H1 (cell line): ENCODE data around the gene PHLDB3. TPM values are rescaled to one million over a fixed set of nuclear protein-coding genes. Genes with fewer than 3 reads are reported as not detected.

Experiments used
- CTCF ChIA-PET: fragments of 300-600 bp; sonication (Branson Sonifier 250); formaldehyde crosslinking; loops from one replicate; lab custom pipeline; 2021; ENCODE audit not compliant: partially characterized antibody; lab: Charles Lee
- POLR2A ChIA-PET: fragments of 300-600 bp; sonication (Branson Sonifier 250); formaldehyde crosslinking; loops from one replicate; lab custom pipeline; 2021; ENCODE audit warnings: inconsistent platforms; ENCODE audit not compliant: partially characterized antibody; lab: Charles Lee
- DNase-seq, 2 experiments: peaks; one replicate each; pipeline versions ENCODE4 v3.0.0 to v3.0.0-alpha.2; 2010 to 2022; ENCODE audit warnings: low spot score in 2 of 2, low read depth in 1 of 2, mixed read lengths in 1 of 2
- FAIRE-seq: peaks from 2 replicates; lab custom pipeline; 2011; peaks lifted over from hg19 to GRCh38; lab: Jason Lieb, UNC
- H2AFZ ChIP-seq: 2 replicates; pipeline ENCODE4 v1.8.1; 2012; ENCODE audit warnings: low read length, inconsistent platforms
- H2AK5ac ChIP-seq: 2 replicates; pipeline ENCODE4 v1.6.1; 2013; ENCODE audit warnings: low read depth, low read length
- H2BK120ac ChIP-seq: replicated peaks from 2 replicates; pipeline ENCODE3; 2013; ENCODE audit warnings: low read depth, low read length, inconsistent platforms
- H2BK12ac ChIP-seq: 2 replicates; pipeline ENCODE4 v1.6.1; 2013; ENCODE audit warnings: low read depth, low read length
- H2BK15ac ChIP-seq: 2 replicates; pipeline ENCODE4 v1.6.1; 2013; ENCODE audit warnings: low read length
- H2BK20ac ChIP-seq: 2 replicates; pipeline ENCODE4 v1.6.1; 2013; ENCODE audit warnings: low read length
- H2BK5ac ChIP-seq: 2 replicates; pipeline ENCODE4 v1.6.1; 2013; ENCODE audit warnings: low read depth, low read length
- H3K14ac ChIP-seq: 2 replicates; pipeline ENCODE4 v1.6.1; 2013; ENCODE audit warnings: inconsistent platforms; ENCODE audit not compliant: insufficient read length
- H3K18ac ChIP-seq: 2 replicates; pipeline ENCODE4 v1.6.1; 2013; ENCODE audit warnings: low read length; ENCODE audit errors: extremely low read depth
- H3K23ac ChIP-seq: 2 replicates; pipeline ENCODE4 v1.6.1; 2013; ENCODE audit warnings: inconsistent platforms; ENCODE audit not compliant: insufficient read length
- H3K23me2 ChIP-seq: 2 replicates; pipeline ENCODE4 v1.6.1; 2013; ENCODE audit warnings: low read depth, low read length
- H3K27ac ChIP-seq: 2 replicates; pipeline ENCODE4 v1.6.1; 2011; ENCODE audit warnings: low read depth, low read length, inconsistent platforms
- H3K27me3 ChIP-seq, 4 experiments: replicated peaks in 1 of 4; 1 replicate in 1 of 4; 2 replicates in 3 of 4; pipeline versions ENCODE4 v1.6.1 to v1.8.1; 2011 to 2013; ENCODE audit warnings: low read length in 3 of 4, mild to moderate bottlenecking in 3 of 4, inconsistent platforms in 2 of 4, mixed read lengths in 2 of 4, moderate library complexity in 1 of 4; ENCODE audit not compliant: control insufficient read depth in 3 of 4, insufficient read depth in 3 of 4; ENCODE audit errors: extremely low read depth in 1 of 4
- H3K36me3 ChIP-seq, 4 experiments: 2 replicates each; pipeline versions ENCODE4 v1.6.1 to v1.8.1; 2011 to 2013; ENCODE audit warnings: mild to moderate bottlenecking in 4 of 4, low read length in 3 of 4, moderate library complexity in 2 of 4, control low read depth in 1 of 4, inconsistent platforms in 1 of 4; ENCODE audit not compliant: insufficient read depth in 4 of 4, control insufficient read depth in 2 of 4
- H3K4ac ChIP-seq: replicated peaks from 2 replicates; pipeline ENCODE3; 2013; ENCODE audit warnings: low read length, low read depth, mixed read lengths, inconsistent platforms; ENCODE audit not compliant: insufficient read length
- H3K4me1 ChIP-seq, 4 experiments: replicated peaks in 1 of 4; 1 replicate in 1 of 4; 2 replicates in 3 of 4; pipeline versions ENCODE4 v1.6.1 to v1.8.1; 2011 to 2013; ENCODE audit warnings: low read length in 3 of 4, inconsistent platforms in 2 of 4, mixed read lengths in 1 of 4; ENCODE audit not compliant: insufficient read depth in 4 of 4, control insufficient read depth in 3 of 4
- H3K4me2 ChIP-seq, 2 experiments: 2 replicates each; pipeline versions ENCODE4 v1.6.1 to v1.8.1; 2011 to 2013; ENCODE audit warnings: low read depth in 2 of 2, low read length in 2 of 2, control low read depth in 1 of 2, inconsistent platforms in 1 of 2, mild to moderate bottlenecking in 1 of 2; ENCODE audit not compliant: insufficient read depth in 1 of 2
- H3K4me3 ChIP-seq, 4 experiments: fragments of 200-600, 300-600 bp in 1 of 4; sonication (generic), shearing (Covaris generic), sonication (Bioruptor Twin) in 1 of 4; 2 replicates each; pipeline versions ENCODE4 v1.5.1 to v1.8.1; 2011 to 2016; ENCODE audit warnings: low read length in 4 of 4, low read depth in 3 of 4, control low read depth in 2 of 4, inconsistent platforms in 2 of 4, mild to moderate bottlenecking in 2 of 4, mixed read lengths in 1 of 4, moderate library complexity in 1 of 4; ENCODE audit not compliant: insufficient read depth in 2 of 4; ENCODE audit errors: extremely low read depth in 1 of 4
- H3K56ac ChIP-seq: replicated peaks from 2 replicates; pipeline ENCODE3; 2013; ENCODE audit warnings: low read depth, mild to moderate bottlenecking, mixed read lengths, low read length, inconsistent platforms; ENCODE audit not compliant: insufficient read length
- H3K79me1 ChIP-seq: 2 replicates; pipeline ENCODE4 v1.6.1; 2013; ENCODE audit warnings: low read depth, low read length, control low read depth
- H3K79me2 ChIP-seq, 2 experiments: 2 replicates each; pipeline versions ENCODE4 v1.6.1 to v1.8.1; 2012 to 2013; ENCODE audit warnings: low read length in 2 of 2, mild to moderate bottlenecking in 2 of 2, inconsistent platforms in 1 of 2; ENCODE audit not compliant: insufficient read depth in 2 of 2, control insufficient read depth in 1 of 2
- H3K9ac ChIP-seq, 4 experiments: replicated peaks in 1 of 4; 1 replicate in 1 of 4; 2 replicates in 3 of 4; pipeline versions ENCODE4 v1.6.1 to v1.8.1; 2011 to 2013; ENCODE audit warnings: low read depth in 3 of 4, low read length in 3 of 4, control low read depth in 2 of 4, mild to moderate bottlenecking in 2 of 4, moderate library complexity in 2 of 4, inconsistent platforms in 1 of 4; ENCODE audit errors: extremely low read depth in 1 of 4
- H3K9me3 ChIP-seq, 2 experiments: 2 replicates each; pipeline versions ENCODE4 v1.6.1 to v1.8.1; 2012 to 2013; ENCODE audit warnings: mild to moderate bottlenecking in 2 of 2, moderate library complexity in 2 of 2, control low read depth in 1 of 2, inconsistent platforms in 1 of 2, low read depth in 1 of 2, low read length in 1 of 2, mixed read lengths in 1 of 2; ENCODE audit not compliant: insufficient read depth in 2 of 2
- H4K20me1 ChIP-seq, 2 experiments: replicated peaks in 1 of 2; 2 replicates each; pipeline versions ENCODE3 to v1.8.1; 2011 to 2013; ENCODE audit warnings: inconsistent platforms in 2 of 2, low read length in 2 of 2, mild to moderate bottlenecking in 1 of 2; ENCODE audit not compliant: insufficient read depth in 2 of 2, control insufficient read depth in 1 of 2
- H4K5ac ChIP-seq: 2 replicates; pipeline ENCODE4 v1.6.1; 2013; ENCODE audit warnings: low read length, low read depth, mixed read lengths, inconsistent platforms; ENCODE audit not compliant: insufficient read length
- H4K8ac ChIP-seq: 2 replicates; pipeline ENCODE4 v1.8.0; 2013; ENCODE audit warnings: mild to moderate bottlenecking, moderate library complexity, low read length, inconsistent platforms; ENCODE audit not compliant: insufficient read depth; ENCODE audit errors: extremely low read depth
- H4K91ac ChIP-seq: replicated peaks from 2 replicates; pipeline ENCODE3; 2013; ENCODE audit warnings: low read length, mixed read lengths, inconsistent platforms; ENCODE audit not compliant: insufficient read length
- ASH2L ChIP-seq: fragments of 200-600, 300-600 bp; sonication (generic); IDR thresholded peaks from one replicate; pipeline ENCODE4 v1.7.1; 2017; ENCODE audit warnings: low read length
- BACH1 ChIP-seq: IDR thresholded peaks from 2 replicates; pipeline ENCODE4 v1.6.1; 2012; ENCODE audit warnings: low read length, improper control_type of control experiment
- CBX8 ChIP-seq: fragments of 300-800, 300-1000 bp; sonication (generic); IDR thresholded peaks from 2 replicates; pipeline ENCODE4 v1.7.1; 2016; ENCODE audit warnings: low read depth, low read length, borderline replicate concordance
- CTBP2 ChIP-seq: IDR thresholded peaks from 2 replicates; pipeline ENCODE4 v1.7.0; 2011; ENCODE audit warnings: borderline replicate concordance, mild to moderate bottlenecking, moderate library complexity, mixed read lengths, low read length; ENCODE audit not compliant: insufficient read depth, insufficient read length
- GABPA ChIP-seq: IDR thresholded peaks from 2 replicates; pipeline ENCODE4 v1.6.1; 2011; ENCODE audit warnings: mild to moderate bottlenecking, low read length, moderate library complexity, borderline replicate concordance; ENCODE audit not compliant: insufficient read depth
- GTF2F1 ChIP-seq: IDR thresholded peaks from 2 replicates; pipeline ENCODE4 v1.6.1; 2012; ENCODE audit warnings: low read depth, low read length, improper control_type of control experiment, borderline replicate concordance
- JUN ChIP-seq: IDR thresholded peaks from 2 replicates; pipeline ENCODE4 v1.6.1; 2011; ENCODE audit warnings: low read depth, mild to moderate bottlenecking, improper control_type of control experiment, low read length
- MAFK ChIP-seq: IDR thresholded peaks from 2 replicates; pipeline ENCODE4 v1.6.1; 2012; ENCODE audit warnings: low read depth, mild to moderate bottlenecking, improper control_type of control experiment, low read length
- POLR2AphosphoS5 ChIP-seq: IDR thresholded peaks from 2 replicates; pipeline ENCODE4 v1.6.1; 2011; ENCODE audit warnings: low read depth, low read length
- POU5F1 ChIP-seq: IDR thresholded peaks from 2 replicates; pipeline ENCODE4 v1.6.1; 2011; ENCODE audit warnings: low read depth, mild to moderate bottlenecking, low read length, moderate library complexity
- SIN3A ChIP-seq, 2 experiments: IDR thresholded peaks in 1 of 2; conservative IDR thresholded peaks in 1 of 2; 2 replicates each; pipeline ENCODE4 v1.6.1; 2011 to 2012; ENCODE audit warnings: low read length in 2 of 2, improper control_type of control experiment in 1 of 2, low read depth in 1 of 2, mild to moderate bottlenecking in 1 of 2
- SP4 ChIP-seq: IDR thresholded peaks from 2 replicates; pipeline ENCODE4 v1.6.1; 2012; ENCODE audit warnings: low read length, inconsistent platforms
- SRF ChIP-seq: IDR thresholded peaks from 2 replicates; pipeline ENCODE4 v1.6.1; 2011; ENCODE audit warnings: mild to moderate bottlenecking, low read depth, low read length, moderate library complexity
- TCF12 ChIP-seq: IDR thresholded peaks from 2 replicates; pipeline ENCODE4 v1.6.1; 2011; ENCODE audit warnings: low read depth, mild to moderate bottlenecking, low read length
- WGBS, 2 experiments: shearing (Covaris generic) in 1 of 2; methylation state at CpG; one replicate each; pipeline versions ENCODE4 v1.1.6 to v1.1.7; 2013 to 2015; ENCODE audit warnings: low lambda C conversion rate in 2 of 2, mixed read lengths in 2 of 2, inconsistent platforms in 1 of 2, low coverage in 1 of 2, missing lambda C conversion rate in 1 of 2; ENCODE audit not compliant: insufficient replicate concordance in 2 of 2, insufficient coverage in 1 of 2, insufficient read length in 1 of 2; ENCODE audit errors: extremely low coverage in 1 of 2, missing lambda C conversion rate in 1 of 2; 5-methylcytosine and 5-hydroxymethylcytosine counted together
- polyA plus RNA-seq, 7 experiments: library from polyadenylated mRNA; depleted of rRNA in 3 of 7; stranded (reverse) in 5 of 7; unstranded in 2 of 7; fragments of >200 nt in 5 of 7; fragments of 200-250 nt in 2 of 7; gene quantifications; 1 replicate in 5 of 7; 2 replicates in 1 of 7; 4 replicates in 1 of 7; pipeline versions ENCODE4 v1.2.1 to v1.2.3, GENCODE V29; 2011 to 2013; ENCODE audit warnings: missing spikeins in 2 of 7, mixed read lengths in 2 of 7
- total RNA-seq: library from RNA; stranded (reverse); fragmentation: NEBNext Ultra II Directional; extraction: Animal tissue kit (Norgen Biotek cat#: 25700); gene quantifications from 2 replicates; pipeline ENCODE4 v1.2.1, GENCODE V29; 2021
- TF ChIP-seq, protein P1 (sequence below): IDR thresholded peaks from 2 replicates; pipeline ENCODE4 v1.6.1; 2011; ENCODE audit warnings: low read depth, mild to moderate bottlenecking, low read length; ENCODE audit not compliant: insufficient read depth

PHLDB3 gene
- total and polyA plus RNA-seq, 2 of the 8 experiments (the other 6 are each of a cell fraction or from before 2014, with no cell fraction given), result 4.0 to 8.5 TPM

GRCh38 chr19:43452582-43452981, 52.0 kb downstream of the PHLDB3 start:
- H3K4me2 ChIP-seq, result no peak overlapping the region
- H3K36me3 ChIP-seq, result no peaks in the 10 kb centered on the region
- DNase-seq (no peak), FAIRE-seq (no peak)
- H3K56ac ChIP-seq, result no peak overlapping the region
- H3K18ac ChIP-seq, result no peak overlapping the region
- no peaks in the 10 kb centered on the region for H4K20me1 ChIP-seq
- ChIA-PET CTCF (interaction anchor here (0.6 to 2.9 kb wide), 2 partner anchors 51 to 67 kb away, joined by 3 to 20 read pairs; no protein-coding TSS in a partner anchor), POLR2A (interaction anchor here (1.4 kb wide), 1 partner anchor 67 kb away, joined by 3 read pairs; no protein-coding TSS in a partner anchor)
- no peak overlapping the region for H2AFZ ChIP-seq
- no peak overlapping the region for H2BK5ac ChIP-seq
- H4K91ac ChIP-seq, result no peak overlapping the region
- H3K4me1 ChIP-seq, result no peaks in the 10 kb centered on the region
- H2BK15ac ChIP-seq, result no peak overlapping the region
- no peak overlapping the region for H3K23ac ChIP-seq
- no peak overlapping the region for H2BK20ac ChIP-seq
- no peaks in the 10 kb centered on the region for H3K79me2 ChIP-seq
- WGBS, 2 experiments, result 83% methylated on average over 3 of the region's 3 CpGs; no CpG with 5 or more reads in 1 of the 2 experiments
- no peaks in the 10 kb centered on the region for H3K27me3 ChIP-seq
- no peak overlapping the region for H4K8ac ChIP-seq
- H2BK120ac ChIP-seq, result no peak overlapping the region
- H3K4ac ChIP-seq, result no peak overlapping the region
- no peaks in the 10 kb centered on the region for H3K79me1 ChIP-seq
- H3K27ac ChIP-seq, result no peak overlapping the region
- no peak overlapping the region for H3K9ac ChIP-seq
- no peak overlapping the region for H3K14ac ChIP-seq
- H4K5ac ChIP-seq, result no peak overlapping the region
- no peak overlapping the region for H2BK12ac ChIP-seq
- H2AK5ac ChIP-seq, result no peak overlapping the region
- H3K4me3 ChIP-seq, result no peak overlapping the region
- no peaks in the 10 kb centered on the region for H3K23me2 ChIP-seq
- H3K9me3 ChIP-seq, result peaks cover 3 to 4% of the 10 kb centered on the region in 2 experiments; a peak in 1 of 4 replicates
- TF ChIP-seq SP4 (no peak), TCF12 (no peak), POLR2AphosphoS5 (no peak), CBX8 (no peak), JUN (no peak), BACH1 (no peak), SRF (no peak), POU5F1 (no peak), GABPA (no peak), SIN3A (conservative IDR thresholded peaks at IDR 0.05 in 1 of 2, IDR thresholded peaks at IDR 0.05 in 1 of 2; ENCODE audit: low read depth in 1 of 2, low read length in 2 of 2) (no peak), CTBP2 (no peak), GTF2F1 (no peak), ASH2L (no peak), MAFK (no peak)
- TF ChIP-seq, protein P1, sequence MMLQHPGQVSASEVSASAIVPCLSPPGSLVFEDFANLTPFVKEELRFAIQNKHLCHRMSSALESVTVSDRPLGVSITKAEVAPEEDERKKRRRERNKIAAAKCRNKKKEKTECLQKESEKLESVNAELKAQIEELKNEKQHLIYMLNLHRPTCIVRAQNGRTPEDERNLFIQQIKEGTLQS, result no peak
